OCI-LY7 (cell line): ENCODE measurements around the gene TICAM1. TPM values are rescaled to one million over a fixed set of nuclear protein-coding genes. Genes with fewer than 3 reads are reported as not detected.

ENCODE experiments used
- BruUV-seq: library from RNA; stranded (reverse); fragments of 400-500 nt; replicated peaks from 2 replicates; lab custom pipeline; 2021; lab: Mats Ljungman, UMichigan
- CTCF ChIA-PET: fragments of 300-600 bp; sonication (Branson Sonifier 250); formaldehyde crosslinking; loops from one replicate; lab custom pipeline; 2022; ENCODE audit warnings: antibody characterized with exemption; ENCODE audit not compliant: unreplicated experiment; lab: Charles Lee
- POLR2A ChIA-PET: fragments of 300-600 bp; sonication (Branson Sonifier 250); formaldehyde crosslinking; loops from one replicate; lab custom pipeline; 2022; ENCODE audit warnings: antibody characterized with exemption; lab: Charles Lee
- DNase-seq: peaks from one replicate; pipeline ENCODE4 v3.0.0-alpha.2; 2015; ENCODE audit warnings: low spot score
- H2AFZ ChIP-seq: fragments of 200-600 bp; sonication (generic), shearing (Covaris generic); 2 replicates; pipeline ENCODE4 v1.6.1; 2014; ENCODE audit warnings: mild to moderate bottlenecking, antibody characterized with exemption, low read length, moderate library complexity
- H3K27ac ChIP-seq: fragments of 200-600 bp; sonication (generic); 2 replicates; pipeline ENCODE4 v1.5.1; 2014; ENCODE audit warnings: mixed run types, low read depth, mild to moderate bottlenecking, moderate library complexity, low read length, inconsistent platforms; ENCODE audit not compliant: poor library complexity, severe bottlenecking
- H3K36me3 ChIP-seq: fragments of 200-600 bp; sonication (generic); 2 replicates; pipeline ENCODE4 v1.6.1; 2014; ENCODE audit warnings: mild to moderate bottlenecking, antibody characterized with exemption, low read length, moderate library complexity, mixed read lengths; ENCODE audit not compliant: insufficient read depth
- H3K4me1 ChIP-seq: fragments of 200-600 bp; sonication (generic); 2 replicates; pipeline ENCODE4 v1.5.1; 2014; ENCODE audit warnings: mild to moderate bottlenecking, low read length; ENCODE audit not compliant: insufficient read depth, poor library complexity, severe bottlenecking
- H3K4me2 ChIP-seq: fragments of 200-600 bp; sonication (generic); 2 replicates; pipeline ENCODE4 v1.6.1; 2014; ENCODE audit warnings: mild to moderate bottlenecking, low read length
- H3K4me3 ChIP-seq: fragments of 200-600 bp; sonication (generic); 2 replicates; pipeline ENCODE4 v1.5.1; 2014; ENCODE audit warnings: mild to moderate bottlenecking, low read depth, low read length; ENCODE audit not compliant: poor library complexity, severe bottlenecking
- H3K79me2 ChIP-seq: fragments of 200-600 bp; sonication (generic); 2 replicates; pipeline ENCODE4 v1.6.1; 2016; ENCODE audit warnings: low read depth, mild to moderate bottlenecking, low read length, moderate library complexity, mixed read lengths; ENCODE audit not compliant: insufficient read depth
- H3K9me2 ChIP-seq: fragments of 200-600 bp; sonication (generic); 2 replicates; pipeline ENCODE4 v1.6.1; 2016; ENCODE audit warnings: mild to moderate bottlenecking, low read length, mixed read lengths; ENCODE audit not compliant: insufficient read depth
- H3K9me3 ChIP-seq: fragments of 200-600 bp; sonication (generic); 2 replicates; pipeline ENCODE4 v1.6.1; 2014; ENCODE audit warnings: mild to moderate bottlenecking, mixed run types, low read length, mixed read lengths
- H4K20me1 ChIP-seq: fragments of 200-600 bp; sonication (generic); 2 replicates; pipeline ENCODE4 v1.6.1; 2014; ENCODE audit warnings: mild to moderate bottlenecking, antibody characterized with exemption, low read length, moderate library complexity, mixed read lengths; ENCODE audit not compliant: insufficient read depth
- EZH2phosphoT487 ChIP-seq: fragments of 200-600 bp; sonication (generic); IDR thresholded peaks from 2 replicates; pipeline ENCODE4 v1.6.1; 2018; ENCODE audit warnings: low read depth, borderline replicate concordance, mild to moderate bottlenecking, mixed run types, antibody characterized with exemption, low read length, moderate library complexity, mixed read lengths
- intact Hi-C: fragments of 100-400 bp; cut with micrococcal nuclease; formaldehyde crosslinking; loops from one replicate; pipeline ENCODE4 v1.10.0; 2022; ENCODE audit not compliant: unreplicated experiment
- total RNA-seq, 2 experiments: library from RNA; depleted of rRNA in 1 of 2; stranded (reverse); fragments of >200 nt in 1 of 2; shearing (Covaris generic) in 1 of 2; gene quantifications; 2 replicates each; pipeline ENCODE4 v1.2.3, GENCODE V29; 2014 to 2022
- TF ChIP-seq, protein P1 (sequence below): fragments of 200-600 bp; sonication (generic); conservative IDR thresholded peaks from 2 replicates; pipeline ENCODE4 v1.5.1; 2014; ENCODE audit warnings: mild to moderate bottlenecking, antibody characterized with exemption, low read length, moderate library complexity, mixed read lengths

The TICAM1 gene
- total RNA-seq, 2 experiments from 2014 or later, result 6.8 to 26.7 TPM

DNA sequence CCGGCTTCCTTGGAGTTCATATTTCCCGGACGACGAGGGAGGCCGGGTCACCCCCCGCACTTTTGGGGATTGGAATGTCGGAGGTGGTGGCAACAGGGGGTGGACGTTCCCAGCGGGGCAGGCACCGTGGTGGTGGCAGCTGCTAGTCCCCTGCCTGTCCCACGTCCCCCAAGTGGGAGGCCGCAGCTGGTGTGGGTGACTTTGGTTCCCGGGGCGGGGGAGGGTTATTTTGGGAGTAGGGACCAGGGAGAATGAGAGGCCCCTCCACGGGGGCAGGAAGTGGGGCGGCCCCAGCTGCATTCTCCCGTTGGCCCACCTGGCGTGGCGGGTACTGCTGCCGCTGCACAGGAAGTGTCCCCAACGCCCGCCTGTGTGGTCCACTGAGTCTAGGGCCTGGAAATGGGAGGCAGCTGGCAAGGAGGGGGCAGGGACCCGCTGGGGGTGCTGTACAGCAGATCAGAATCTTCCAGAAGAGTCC lies 47.0 kb upstream of the TICAM1 start:
- no peaks in the 10 kb centered on the region for H3K9me2 ChIP-seq
- H4K20me1 ChIP-seq, result no peaks in the 10 kb centered on the region
- TF ChIP-seq, protein P1, sequence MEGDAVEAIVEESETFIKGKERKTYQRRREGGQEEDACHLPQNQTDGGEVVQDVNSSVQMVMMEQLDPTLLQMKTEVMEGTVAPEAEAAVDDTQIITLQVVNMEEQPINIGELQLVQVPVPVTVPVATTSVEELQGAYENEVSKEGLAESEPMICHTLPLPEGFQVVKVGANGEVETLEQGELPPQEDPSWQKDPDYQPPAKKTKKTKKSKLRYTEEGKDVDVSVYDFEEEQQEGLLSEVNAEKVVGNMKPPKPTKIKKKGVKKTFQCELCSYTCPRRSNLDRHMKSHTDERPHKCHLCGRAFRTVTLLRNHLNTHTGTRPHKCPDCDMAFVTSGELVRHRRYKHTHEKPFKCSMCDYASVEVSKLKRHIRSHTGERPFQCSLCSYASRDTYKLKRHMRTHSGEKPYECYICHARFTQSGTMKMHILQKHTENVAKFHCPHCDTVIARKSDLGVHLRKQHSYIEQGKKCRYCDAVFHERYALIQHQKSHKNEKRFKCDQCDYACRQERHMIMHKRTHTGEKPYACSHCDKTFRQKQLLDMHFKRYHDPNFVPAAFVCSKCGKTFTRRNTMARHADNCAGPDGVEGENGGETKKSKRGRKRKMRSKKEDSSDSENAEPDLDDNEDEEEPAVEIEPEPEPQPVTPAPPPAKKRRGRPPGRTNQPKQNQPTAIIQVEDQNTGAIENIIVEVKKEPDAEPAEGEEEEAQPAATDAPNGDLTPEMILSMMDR, result 0 out of 2 replicates have a peak, but pooled peaks have one; percentile 14
- TF ChIP-seq EZH2phosphoT487, result no peak
- H3K79me2 ChIP-seq, result no peaks in the 10 kb centered on the region
- H3K9me3 ChIP-seq, result no peaks in the 10 kb centered on the region
- peaks cover 62% of the 10 kb centered on the region for H3K4me1 ChIP-seq
- peak overlapping the region; percentile 39 for H3K4me3 ChIP-seq
- intact Hi-C loops, result no loop called here
- H3K36me3 ChIP-seq, result no peaks in the 10 kb centered on the region
- H3K27ac ChIP-seq, result peak overlapping the region; percentile 78
- BruUV-seq, result no TSS peak
- peak overlapping the region; percentile 24; the same call in 1 of the 2 replicates for H2AFZ ChIP-seq
- POLR2A ChIA-PET, result interaction anchor here (0.8 to 1.1 kb wide), 2 partner anchors 26 to 74 kb away, joined by 3 to 4 read pairs; no protein-coding TSS in a partner anchor
- peak; percentile 92 for DNase-seq
- peak overlapping the region; percentile 62 for H3K4me2 ChIP-seq
- CTCF ChIA-PET, result interaction anchor here (0.6 kb wide), 1 partner anchor 471 kb away, joined by 3 read pairs; no protein-coding TSS in a partner anchor

DNA sequence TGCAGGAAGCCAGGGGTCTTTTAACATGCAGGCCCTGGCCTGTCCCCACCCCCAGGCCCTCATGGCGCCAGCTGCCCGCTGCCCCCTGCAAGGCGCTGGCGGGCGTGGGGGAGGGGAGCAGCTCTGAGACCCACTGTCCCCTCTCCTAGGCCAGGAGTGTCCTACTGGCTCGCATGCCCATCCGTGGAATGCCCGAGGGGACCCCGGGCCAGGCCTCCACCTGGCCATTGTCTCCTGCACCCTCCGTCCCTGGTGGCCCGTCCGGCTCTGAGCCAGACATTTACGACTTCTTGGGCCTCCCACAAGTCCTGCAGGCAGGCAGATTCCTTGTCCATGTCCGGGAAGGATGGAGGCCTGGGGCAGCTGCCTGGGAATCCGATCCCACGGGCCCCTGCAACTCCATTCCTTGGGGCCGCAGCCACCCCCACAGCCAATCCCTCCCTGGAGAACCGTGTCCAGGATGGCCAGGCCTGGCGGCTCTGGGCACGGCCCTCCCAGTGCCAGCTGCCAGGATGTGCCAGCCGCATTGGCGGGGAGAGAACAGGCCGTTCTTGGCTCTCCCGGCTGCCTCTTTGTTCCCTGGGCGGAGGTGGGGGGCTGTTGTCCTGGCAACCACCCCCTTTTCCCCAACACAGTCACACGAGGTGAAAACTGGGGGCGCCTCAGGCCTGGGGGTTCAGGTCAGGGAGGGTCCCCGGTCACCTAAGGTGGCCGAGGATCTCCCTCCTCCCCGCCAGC lies 46.4 kb upstream of the TICAM1 start:
- H3K27ac ChIP-seq, result peak overlapping the region; percentile 78
- TF ChIP-seq, protein P1, result no peak
- H3K79me2 ChIP-seq, result no peaks in the 10 kb centered on the region
- no peaks in the 10 kb centered on the region for H3K36me3 ChIP-seq
- no peaks in the 10 kb centered on the region for H4K20me1 ChIP-seq
- CTCF ChIA-PET, result interaction anchor here (0.6 kb wide), 1 partner anchor 472 kb away, joined by 3 read pairs; no protein-coding TSS in a partner anchor
- POLR2A ChIA-PET, result interaction anchor here (1.1 kb wide), 1 partner anchor 27 kb away, joined by 3 read pairs; no protein-coding TSS in a partner anchor
- no peaks in the 10 kb centered on the region for H3K9me3 ChIP-seq
- H2AFZ ChIP-seq, result peak overlapping the region; percentile 24; the same call in 1 of the 2 replicates
- peak; percentile 31 for DNase-seq
- H3K4me2 ChIP-seq, result peak overlapping the region; percentile 62
- intact Hi-C loops, result no loop called here
- no peaks in the 10 kb centered on the region for H3K9me2 ChIP-seq
- peak overlapping the region; percentile 39 for H3K4me3 ChIP-seq
- H3K4me1 ChIP-seq, result peaks cover 62% of the 10 kb centered on the region
- no TSS peak for BruUV-seq

DNA sequence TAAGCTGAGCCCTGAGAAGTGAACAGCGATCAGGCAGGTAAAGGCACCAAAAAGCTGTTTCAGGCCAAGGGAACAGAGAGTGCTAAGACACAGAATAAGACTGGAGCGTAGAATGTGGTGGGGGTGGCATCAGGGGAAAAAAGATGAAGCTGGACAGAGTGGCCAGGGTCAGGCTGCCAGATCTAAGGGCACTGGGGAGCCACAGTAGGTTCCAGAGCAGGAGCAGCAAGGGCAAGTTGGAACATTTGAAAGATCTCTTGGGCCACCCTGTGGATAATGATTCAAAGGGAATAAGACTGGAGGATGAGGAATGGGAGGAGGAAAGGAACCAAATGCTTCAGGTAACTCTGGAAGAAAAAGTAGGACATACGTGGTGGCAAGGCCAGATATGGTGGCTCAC lies 42.4 kb upstream of the TICAM1 start:
- Histone ChIP-seq H4K20me1 (no peaks in the 10 kb centered on the region), H3K4me2 (no peak overlapping the region), H3K79me2 (no peaks in the 10 kb centered on the region), H3K36me3 (no peaks in the 10 kb centered on the region), H3K9me2 (no peaks in the 10 kb centered on the region), H2AFZ (no peak overlapping the region), H3K9me3 (no peaks in the 10 kb centered on the region), H3K4me1 (peaks cover 47% of the 10 kb centered on the region), H3K27ac (peak overlapping the region; percentile 32), H3K4me3 (no peak overlapping the region)
- no peak for TF ChIP-seq EZH2phosphoT487
- no TSS peak for BruUV-seq
- intact Hi-C loops, result no loop called here
- ChIA-PET POLR2A (no interaction called here), CTCF (no interaction called here)
- DNase-seq, result no peak
